ENCODE data around the gene IL11RA. TPM values are rescaled to one million over a fixed set of nuclear protein-coding genes. Genes with fewer than 3 reads are reported as not detected.

The IL11RA gene
- total RNA-seq, 1 donor from 2014 or later: 0.79 TPM

- H3K27me3 ChIP-seq (ENCODE audit: control insufficient read depth, insufficient read depth, low read length): no peaks in the 10 kb centered on the region
- no peak for FAIRE-seq
- no peak for DNase-seq (ENCODE audit: low read depth)
- H3K36me3 ChIP-seq (ENCODE audit: control insufficient read depth, insufficient read depth, low read length): no peaks in the 10 kb centered on the region
- no peak overlapping the region for H3K4me3 ChIP-seq (ENCODE audit: low read depth, low read length)
- TF ChIP-seq CTCF (IDR thresholded peaks at IDR 0.05; ENCODE audit: insufficient read depth, low read length, severe bottlenecking): no peak
Measured at GRCh38 chr9:34693560-34693959, 41.6 kb downstream of the IL11RA start.

GRCh38 chr9:34694811-34695210, 42.8 kb downstream of the IL11RA start:
- Histone ChIP-seq H3K4me3 (ENCODE audit: low read depth, low read length) (no peak overlapping the region), H3K36me3 (ENCODE audit: control insufficient read depth, insufficient read depth, low read length) (no peaks in the 10 kb centered on the region), H3K27me3 (ENCODE audit: control insufficient read depth, insufficient read depth, low read length) (no peaks in the 10 kb centered on the region)
- DNase-seq (ENCODE audit: low read depth): no peak
- no peak for TF ChIP-seq CTCF (IDR thresholded peaks at IDR 0.05; ENCODE audit: insufficient read depth, low read length, severe bottlenecking)
- FAIRE-seq: no peak

- Histone ChIP-seq H3K4me3 (ENCODE audit: low read depth, low read length) (peak overlapping the region; percentile 63), H3K36me3 (ENCODE audit: control insufficient read depth, insufficient read depth, low read length) (no peaks in the 10 kb centered on the region), H3K27me3 (ENCODE audit: control insufficient read depth, insufficient read depth, low read length) (no peaks in the 10 kb centered on the region)
- TF ChIP-seq CTCF (IDR thresholded peaks at IDR 0.05; ENCODE audit: insufficient read depth, low read length, severe bottlenecking): peak; percentile 95
- FAIRE-seq (no peak), DNase-seq (ENCODE audit: low read depth) (peak; percentile 38)
Measured at GRCh38 chr9:34701023-34701768, 49.2 kb downstream of the IL11RA start.

- peak; percentile 70 for DNase-seq (ENCODE audit: low read depth)
- TF ChIP-seq CTCF (IDR thresholded peaks at IDR 0.05; ENCODE audit: insufficient read depth, low read length, severe bottlenecking): peak; percentile 97
- FAIRE-seq: no peak
- Histone ChIP-seq H3K4me3 (ENCODE audit: low read depth, low read length) (peak overlapping the region; percentile 63), H3K27me3 (ENCODE audit: control insufficient read depth, insufficient read depth, low read length) (no peaks in the 10 kb centered on the region), H3K36me3 (ENCODE audit: control insufficient read depth, insufficient read depth, low read length) (no peaks in the 10 kb centered on the region)
Measured at GRCh38 chr9:34701769-34702736, 50.1 kb downstream of the IL11RA start.

- DNase-seq (ENCODE audit: low read depth) (no peak), FAIRE-seq (no peak)
Measured at GRCh38 chr9:34707130-34707529, 55.1 kb downstream of the IL11RA start.

More at GRCh38 chr9:34707130-34707529, 55.1 kb downstream of the IL11RA start:
- no peaks in the 10 kb centered on the region for H3K27me3 ChIP-seq (ENCODE audit: control insufficient read depth, insufficient read depth, low read length)
- H3K36me3 ChIP-seq (ENCODE audit: control insufficient read depth, insufficient read depth, low read length): no peaks in the 10 kb centered on the region
- H3K4me3 ChIP-seq (ENCODE audit: low read depth, low read length): no peak overlapping the region
- no peak for TF ChIP-seq CTCF (IDR thresholded peaks at IDR 0.05; ENCODE audit: insufficient read depth, low read length, severe bottlenecking)
